Lower leg skin (tissue), 4 donors: ENCODE measurements around the gene SH2D3C. TPM values are rescaled to one million over a fixed set of nuclear protein-coding genes. Genes with fewer than 3 reads are reported as not detected.

ENCODE experiments used
- DNase-seq, 2 donors: peaks; one replicate each; pipeline ENCODE4 v3.0.0-alpha.2; 2019; ENCODE audit warnings: low spot score in 2 of 2
- H3K4me3 ChIP-seq: fragments of 200-600 bp; sonication (generic); 2 replicates; pipeline ENCODE4 v1.5.1; 2017; ENCODE audit warnings: mild to moderate bottlenecking, low read depth; ENCODE audit not compliant: poor library complexity, severe bottlenecking
- POLR2A ChIP-seq, 2 donors: fragments of 450-650 bp; IDR thresholded peaks; one replicate each; pipeline ENCODE4 v1.6.1; 2016 to 2017; ENCODE audit warnings: antibody characterized with exemption in 2 of 2, mild to moderate bottlenecking in 1 of 2, moderate library complexity in 1 of 2
- WGBS, 2 donors: methylation state at CpG; one replicate each; pipeline ENCODE4 v1.1.5; 2018; 5-methylcytosine and 5-hydroxymethylcytosine counted together
- intact Hi-C: fragments of 100-400 bp; cut with DNase I; formaldehyde crosslinking; loops from one replicate; pipeline ENCODE4 v1.15.0; 2023; ENCODE audit warnings: low total_unique reads
- total RNA-seq, 4 donors: library from RNA; depleted of rRNA; stranded (reverse); fragments of >200 nt; gene quantifications; one replicate each; pipeline ENCODE4 v1.1.0, GENCODE V29; 2016
- TF ChIP-seq, protein P1 (sequence below), 3 donors: fragments of 450-650 bp; IDR thresholded peaks; one replicate each; pipeline ENCODE4 v1.5.1; 2016; ENCODE audit warnings: antibody characterized with exemption in 3 of 3, mild to moderate bottlenecking in 3 of 3, moderate library complexity in 2 of 3

SH2D3C gene
- total RNA-seq, 4 donors from 2014 or later, result 1.9 to 8.5 (median 5.3) TPM

DNA sequence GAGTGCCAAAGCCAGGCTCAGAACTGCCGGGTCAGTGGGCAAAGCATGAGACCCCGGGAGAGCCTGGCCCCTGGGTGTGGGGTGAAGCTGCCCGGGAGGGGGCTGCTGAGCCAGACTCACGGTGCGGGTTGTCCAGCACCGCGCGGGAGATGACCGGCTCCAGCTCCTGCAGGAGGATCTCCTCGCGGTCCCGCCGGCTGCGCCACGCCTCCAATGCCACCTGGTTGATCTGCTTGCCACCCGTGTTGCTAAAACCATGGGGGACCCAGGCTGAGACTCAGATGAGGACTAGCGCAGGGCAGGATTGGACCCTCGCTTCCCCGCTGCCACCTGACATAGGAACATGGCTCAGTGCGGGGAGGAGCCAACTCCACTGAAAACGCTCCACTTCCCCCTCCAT, 46.0 kb downstream of the SH2D3C start:
- H3K4me3 ChIP-seq, result no peak overlapping the region
- TF ChIP-seq, protein P1, sequence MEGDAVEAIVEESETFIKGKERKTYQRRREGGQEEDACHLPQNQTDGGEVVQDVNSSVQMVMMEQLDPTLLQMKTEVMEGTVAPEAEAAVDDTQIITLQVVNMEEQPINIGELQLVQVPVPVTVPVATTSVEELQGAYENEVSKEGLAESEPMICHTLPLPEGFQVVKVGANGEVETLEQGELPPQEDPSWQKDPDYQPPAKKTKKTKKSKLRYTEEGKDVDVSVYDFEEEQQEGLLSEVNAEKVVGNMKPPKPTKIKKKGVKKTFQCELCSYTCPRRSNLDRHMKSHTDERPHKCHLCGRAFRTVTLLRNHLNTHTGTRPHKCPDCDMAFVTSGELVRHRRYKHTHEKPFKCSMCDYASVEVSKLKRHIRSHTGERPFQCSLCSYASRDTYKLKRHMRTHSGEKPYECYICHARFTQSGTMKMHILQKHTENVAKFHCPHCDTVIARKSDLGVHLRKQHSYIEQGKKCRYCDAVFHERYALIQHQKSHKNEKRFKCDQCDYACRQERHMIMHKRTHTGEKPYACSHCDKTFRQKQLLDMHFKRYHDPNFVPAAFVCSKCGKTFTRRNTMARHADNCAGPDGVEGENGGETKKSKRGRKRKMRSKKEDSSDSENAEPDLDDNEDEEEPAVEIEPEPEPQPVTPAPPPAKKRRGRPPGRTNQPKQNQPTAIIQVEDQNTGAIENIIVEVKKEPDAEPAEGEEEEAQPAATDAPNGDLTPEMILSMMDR (IDR thresholded peaks at IDR 0.05), result no peak
- TF ChIP-seq POLR2A (IDR thresholded peaks at IDR 0.05), result no peak
- intact Hi-C loops, result loop anchor here (2.0 to 5.0 kb wide), 2 partner anchors 142 to 230 kb away; no protein-coding TSS in a partner anchor
- WGBS, 2 donors, result 89 to 95% methylated on average over 12 to 21 of the region's 21 CpGs
- DNase-seq, result no peak

DNA sequence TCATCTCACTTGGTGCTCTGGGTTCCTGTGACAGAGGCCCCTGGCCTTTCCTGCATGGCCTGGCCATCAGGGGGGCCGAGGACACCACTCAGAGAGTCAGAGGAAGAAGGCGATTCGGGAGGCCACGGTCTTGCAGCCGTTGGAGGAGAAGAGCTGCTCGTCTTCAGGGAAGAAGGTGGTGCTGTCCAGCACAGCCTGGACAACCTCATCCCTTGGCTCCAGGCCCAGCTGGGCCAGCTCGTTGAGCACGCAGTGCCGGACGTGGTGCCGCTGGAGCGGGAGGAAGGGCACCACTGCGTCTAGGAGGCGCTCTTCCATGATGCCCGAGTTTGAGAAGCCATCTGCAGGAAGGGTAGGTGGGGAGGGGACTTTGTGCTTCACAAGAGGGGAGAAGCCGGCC, 46.5 kb downstream of the SH2D3C start:
- no peak overlapping the region for H3K4me3 ChIP-seq
- no peak for DNase-seq
- TF ChIP-seq, protein P1 (IDR thresholded peaks at IDR 0.05), result no peak
- no peak for TF ChIP-seq POLR2A (IDR thresholded peaks at IDR 0.05)
- intact Hi-C loops, result loop anchor here (2.0 to 5.0 kb wide), 2 partner anchors 141 to 230 kb away; no protein-coding TSS in a partner anchor
- WGBS, 2 donors, result 78 to 93% methylated on average over 15 to 16 of the region's 16 CpGs

DNA sequence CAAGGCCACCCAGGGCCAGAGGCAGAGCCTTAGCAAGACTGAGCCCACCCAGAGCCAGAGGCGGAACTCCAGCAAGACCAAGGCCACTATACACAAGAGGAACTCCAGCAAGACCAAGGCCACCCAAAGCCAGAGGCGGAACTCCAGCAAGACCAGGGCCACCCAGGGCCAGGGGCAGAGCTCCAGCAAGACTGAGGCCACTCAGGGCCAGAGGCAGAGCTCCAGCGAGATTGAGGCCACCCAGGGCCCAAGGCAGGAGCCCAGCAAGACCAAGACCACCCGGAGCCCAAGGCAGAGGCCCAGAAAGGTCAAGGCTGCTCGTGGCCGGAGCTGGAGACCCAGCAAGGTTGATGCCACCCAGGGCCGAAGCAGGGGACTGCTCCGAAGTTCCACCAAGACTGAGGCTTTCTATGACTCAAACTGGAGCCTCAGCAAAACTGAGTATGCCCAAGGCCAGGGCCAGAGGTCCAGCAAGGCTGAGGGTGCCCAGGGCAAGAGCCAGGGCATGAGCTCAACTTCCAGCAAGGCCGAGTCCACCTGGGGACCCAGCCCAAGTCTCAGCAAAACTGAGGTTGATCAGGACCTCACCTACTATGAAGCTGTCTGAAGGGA, 47.6 kb downstream of the SH2D3C start:
- intact Hi-C loops, result loop anchor here (5.0 kb wide), 1 partner anchor 229 kb away; no protein-coding TSS in a partner anchor
- no peak for TF ChIP-seq POLR2A (IDR thresholded peaks at IDR 0.05)
- no peak for DNase-seq
- no peak overlapping the region for H3K4me3 ChIP-seq
- 75 to 92% methylated on average over 6 to 8 of the region's 9 CpGs for WGBS, 2 donors

DNA sequence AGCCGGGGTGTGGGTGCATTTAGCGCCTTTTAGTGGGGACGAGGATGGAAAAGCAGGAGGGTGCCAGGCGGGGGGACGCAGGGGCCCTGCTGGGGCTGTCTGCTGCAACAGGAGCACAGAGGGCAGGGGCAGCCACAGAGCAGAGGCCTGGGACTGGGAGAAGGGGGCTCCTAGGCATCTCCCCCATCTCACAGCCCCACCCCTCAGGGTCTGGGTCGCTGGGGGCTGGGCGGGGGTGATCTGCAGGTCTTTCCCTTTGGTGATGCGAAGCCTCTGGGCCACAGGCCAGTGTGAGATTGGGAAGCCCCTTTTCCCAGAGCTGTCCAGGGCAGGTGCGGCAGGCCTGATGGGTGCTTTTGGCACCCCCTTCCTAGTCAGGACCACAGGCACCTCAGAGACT, 48.2 kb downstream of the SH2D3C start:
- H3K4me3 ChIP-seq, result no peak overlapping the region
- DNase-seq, result no peak
- WGBS, 2 donors, result 87 to 92% methylated on average over 6 to 9 of the region's 9 CpGs
- TF ChIP-seq, protein P1 (IDR thresholded peaks at IDR 0.05), result no peak
- TF ChIP-seq POLR2A (IDR thresholded peaks at IDR 0.05), result no peak
- intact Hi-C loops, result loop anchor here (5.0 kb wide), 1 partner anchor 228 kb away; no protein-coding TSS in a partner anchor

DNA sequence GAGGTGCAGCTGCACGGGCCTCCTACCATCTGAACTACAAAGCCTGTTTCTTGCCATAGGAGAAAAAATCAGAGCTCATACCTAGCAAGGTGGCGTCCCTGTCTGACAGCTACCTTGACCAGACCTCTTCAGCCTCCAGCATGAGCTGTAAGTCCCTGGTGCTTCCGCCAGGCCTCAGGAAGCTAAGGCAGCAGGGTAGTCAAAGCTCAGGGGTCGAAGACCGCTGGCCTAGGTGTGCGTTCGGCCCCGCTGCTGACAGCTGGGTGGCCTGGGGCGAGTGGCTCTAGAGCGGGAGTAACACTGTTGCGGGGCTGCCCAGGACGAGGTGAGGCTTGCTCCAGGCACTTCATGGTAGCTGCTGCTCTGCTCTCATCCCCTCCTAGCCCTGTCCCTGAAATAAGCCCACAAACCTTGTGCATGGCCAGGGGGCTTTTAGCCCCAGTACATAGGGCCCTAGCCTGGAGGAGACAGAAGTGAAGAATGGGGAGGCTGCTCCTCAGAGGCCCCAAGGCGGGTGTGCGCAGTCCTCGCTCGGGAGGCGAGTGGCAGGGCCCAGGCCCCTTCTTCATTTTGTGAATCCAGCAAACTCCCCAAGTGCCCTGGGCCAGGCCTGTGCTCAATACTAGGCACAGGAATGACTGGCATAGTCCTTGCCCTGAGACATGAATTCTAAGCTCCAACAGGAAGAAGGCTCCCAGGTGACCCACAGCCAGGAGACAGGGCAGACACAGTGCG, 48.8 kb downstream of the SH2D3C start:
- TF ChIP-seq, protein P1 (IDR thresholded peaks at IDR 0.05), result no peak
- no peak for TF ChIP-seq POLR2A (IDR thresholded peaks at IDR 0.05)
- H3K4me3 ChIP-seq, result no peak overlapping the region
- intact Hi-C loops, result loop anchor here (5.0 kb wide), 1 partner anchor 227 kb away; no protein-coding TSS in a partner anchor
- DNase-seq, result no peak
- WGBS, 2 donors, result 88 to 89% methylated on average over 16 to 18 of the region's 18 CpGs

DNA sequence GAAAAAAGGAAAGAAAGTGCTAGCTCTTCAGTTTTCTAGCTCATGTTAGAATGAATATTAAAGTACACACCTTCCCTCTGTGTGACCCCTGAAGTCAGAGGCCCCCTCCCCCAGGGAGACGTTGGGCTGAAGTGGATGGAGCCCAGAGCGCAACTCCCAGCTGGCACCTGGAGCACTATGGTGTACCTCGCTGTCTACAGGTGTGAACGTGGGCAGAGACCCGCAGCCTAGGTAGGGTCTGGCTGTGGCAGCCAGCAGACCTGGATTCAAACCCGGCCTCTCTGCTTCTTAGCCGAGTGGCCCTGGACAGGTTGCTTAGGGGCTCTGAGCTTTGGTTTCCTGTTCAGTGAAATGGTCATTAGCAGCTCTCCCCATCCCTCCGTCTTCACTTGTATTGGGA, 49.7 kb downstream of the SH2D3C start:
- WGBS, 2 donors, result 87 to 88% methylated on average over 8 of the region's 8 CpGs
- intact Hi-C loops, result no loop called here
- no peak overlapping the region for H3K4me3 ChIP-seq
- TF ChIP-seq POLR2A (IDR thresholded peaks at IDR 0.05), result no peak
- TF ChIP-seq, protein P1 (IDR thresholded peaks at IDR 0.05), result no peak
- DNase-seq, result no peak
